Dendritic cell treated with granulocyte-macrophage colony-stimulating factor and Interleukin-4, amounts not matched to agents 40 ng/mL and 50 ng/mL, for 4 days (primary cell): Measurements from ENCODE around the gene IGF2R.
"Not testable (repeated sequence)": the region's sequence is repeated elsewhere in the genome, so short reads cannot be mapped to it uniquely, and the experiment has no call there.

Experiments
- H3K27ac Mint-ChIP-seq: one replicate; pipeline ENCODE4 v1.8.0; 2022; ENCODE audit warnings: mild to moderate bottlenecking, mixed read lengths
- H3K27me3 Mint-ChIP-seq: one replicate; pipeline ENCODE4 v1.8.0; 2022; ENCODE audit warnings: mild to moderate bottlenecking, mixed read lengths
- H3K36me3 Mint-ChIP-seq: one replicate; pipeline ENCODE4 v1.8.0; 2022; ENCODE audit warnings: low read depth, mixed read lengths
- H3K4me1 Mint-ChIP-seq: one replicate; pipeline ENCODE4 v1.8.0; 2022; ENCODE audit warnings: low read depth, mixed read lengths
- H3K4me3 Mint-ChIP-seq: one replicate; pipeline ENCODE4 v1.8.0; 2022; ENCODE audit warnings: mild to moderate bottlenecking, moderate library complexity, mixed read lengths
- H3K9me3 Mint-ChIP-seq: one replicate; pipeline ENCODE4 v1.8.0; 2022; ENCODE audit warnings: mixed read lengths
- intact Hi-C: fragments of 100-400 bp; cut with micrococcal nuclease; formaldehyde crosslinking; loops from one replicate; pipeline ENCODE4 v1.15.0; 2022

The IGF2R gene

DNA sequence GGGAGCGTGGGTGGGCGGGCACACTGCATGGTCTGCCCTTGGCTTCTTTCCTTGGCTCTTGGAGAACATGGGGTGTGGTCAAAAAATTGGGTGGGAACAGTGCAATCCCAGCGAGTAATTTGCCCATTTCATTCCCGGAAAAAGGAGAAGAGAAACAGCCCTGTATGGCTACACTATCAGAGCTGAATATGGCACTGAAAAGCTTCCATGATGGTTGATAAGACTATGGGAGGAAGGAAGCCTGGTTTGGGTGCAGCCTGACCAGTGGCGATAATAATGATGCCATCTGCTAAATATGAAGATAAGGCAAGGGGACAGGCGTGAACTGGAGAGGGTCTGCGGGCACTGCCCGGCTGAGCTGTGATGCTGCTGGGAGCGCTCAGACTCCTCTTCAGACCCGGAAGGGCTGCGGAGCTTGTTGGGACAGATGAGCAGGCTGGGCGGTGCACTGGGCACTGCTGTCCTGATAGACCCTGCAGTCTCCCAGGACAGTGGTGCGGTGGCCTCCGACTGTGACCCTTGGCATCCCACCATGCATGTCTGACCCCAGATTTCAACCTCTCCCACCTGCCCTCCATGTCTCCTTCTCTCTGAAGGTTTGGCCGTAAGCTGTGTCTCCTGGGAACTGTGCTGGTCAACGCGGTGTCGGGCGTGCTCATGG lies 162.9 kb downstream of the IGF2R start:
- no peaks in the 10 kb centered on the region for H3K4me1 Mint-ChIP-seq
- intact Hi-C loops = no loop called here
- no peak overlapping the region for H3K4me3 Mint-ChIP-seq
- H3K9me3 Mint-ChIP-seq = no peaks in the 10 kb centered on the region
- H3K27me3 Mint-ChIP-seq = peaks cover 17% of the 10 kb centered on the region
- no peak overlapping the region for H3K27ac Mint-ChIP-seq
- H3K36me3 Mint-ChIP-seq = no peaks in the 10 kb centered on the region

DNA sequence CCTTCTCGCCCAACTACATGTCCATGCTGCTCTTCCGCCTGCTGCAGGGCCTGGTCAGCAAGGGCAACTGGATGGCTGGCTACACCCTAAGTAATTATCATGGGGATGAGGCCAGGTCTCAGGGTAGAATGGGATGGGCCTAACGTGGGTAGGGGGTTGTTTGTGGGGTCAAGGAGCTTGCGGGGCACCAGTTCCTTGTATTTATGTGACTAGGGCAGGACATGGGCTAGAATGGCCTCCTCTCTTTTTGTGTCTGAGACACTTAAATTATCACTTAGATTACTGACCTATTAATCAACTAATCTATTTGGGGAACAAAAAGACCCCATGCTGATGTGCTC lies 163.4 kb downstream of the IGF2R start:
- H3K27me3 Mint-ChIP-seq = peaks cover 18% of the 10 kb centered on the region
- no peaks in the 10 kb centered on the region for H3K4me1 Mint-ChIP-seq
- H3K9me3 Mint-ChIP-seq = no peaks in the 10 kb centered on the region
- no peak overlapping the region for H3K27ac Mint-ChIP-seq
- intact Hi-C loops = no loop called here
- H3K36me3 Mint-ChIP-seq = no peaks in the 10 kb centered on the region
- H3K4me3 Mint-ChIP-seq = no peak overlapping the region

DNA sequence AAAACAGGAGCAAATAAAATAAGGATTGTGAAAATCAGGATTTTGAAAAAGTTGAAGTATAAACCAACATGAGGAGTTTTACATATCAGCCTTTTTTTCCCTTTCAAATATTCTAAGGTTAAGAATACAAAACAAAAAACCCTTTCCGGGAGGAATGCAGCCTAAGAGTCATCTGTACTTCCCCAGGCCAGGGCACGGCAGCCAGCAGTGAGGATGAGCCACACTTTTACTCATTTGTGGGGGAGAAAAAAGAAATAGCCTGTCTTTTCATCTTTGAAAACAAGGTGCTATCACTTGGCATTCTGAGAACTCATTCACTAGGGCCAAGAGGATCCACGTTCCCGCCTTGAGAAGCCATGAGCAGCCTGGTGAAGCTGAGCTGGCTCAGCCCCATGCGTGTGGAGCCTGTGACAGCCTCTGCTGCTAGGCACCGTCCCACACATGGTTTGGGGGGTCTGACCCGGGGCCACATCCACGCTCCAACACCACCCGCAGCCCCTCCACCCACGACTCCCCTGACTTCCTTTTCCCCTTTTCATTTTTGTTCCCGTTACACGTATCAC lies 164.0 kb downstream of the IGF2R start:
- Mint-ChIP-seq H3K36me3 (no peaks in the 10 kb centered on the region), H3K27ac (no peak overlapping the region), H3K4me1 (no peaks in the 10 kb centered on the region), H3K9me3 (no peaks in the 10 kb centered on the region), H3K4me3 (no peak overlapping the region), H3K27me3 (peaks cover 19% of the 10 kb centered on the region)
- intact Hi-C loops = no loop called here

DNA sequence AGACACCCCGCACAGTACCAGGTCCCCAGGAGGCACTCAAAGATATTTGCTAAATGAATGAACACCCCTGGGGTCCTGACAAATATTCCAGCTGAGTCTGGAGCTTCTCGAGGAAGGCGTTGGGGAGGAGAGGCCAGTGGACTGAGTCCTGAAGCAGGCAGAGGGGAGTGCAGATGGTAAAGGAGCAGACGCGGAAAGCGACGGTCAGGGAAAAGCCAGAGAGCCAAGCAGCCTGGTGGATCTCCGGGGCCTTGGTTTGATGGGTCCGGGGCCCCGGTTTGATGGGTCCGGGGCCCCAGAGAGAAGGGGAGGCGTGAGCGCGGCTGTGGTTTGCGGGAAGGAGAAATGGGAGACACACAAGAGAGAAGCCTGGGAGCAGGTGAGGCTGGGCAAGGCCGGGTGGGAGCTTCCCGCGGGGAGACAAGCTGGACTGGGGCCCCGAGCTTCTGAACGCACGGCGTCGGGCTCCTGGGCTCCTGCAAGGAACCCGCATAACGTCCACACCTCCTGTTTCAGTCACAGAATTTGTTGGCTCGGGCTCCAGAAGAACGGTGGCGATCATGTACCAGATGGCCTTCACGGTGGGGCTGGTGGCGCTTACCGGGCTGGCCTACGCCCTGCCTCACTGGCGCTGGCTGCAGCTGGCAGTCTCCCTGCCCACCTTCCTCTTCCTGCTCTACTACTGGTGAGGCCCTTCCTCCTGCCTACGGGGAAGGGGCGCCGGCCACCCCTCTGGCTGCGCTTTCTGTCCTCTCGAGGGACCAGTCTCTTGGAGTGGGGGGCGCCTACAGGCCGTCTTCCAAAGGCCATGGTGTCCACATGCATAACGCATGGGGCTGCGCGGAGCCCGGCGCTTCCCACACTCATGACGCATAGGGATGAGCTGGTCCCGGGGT lies 164.8 kb downstream of the IGF2R start:
- Mint-ChIP-seq H3K36me3 (no peaks in the 10 kb centered on the region), H3K27ac (no peak overlapping the region), H3K9me3 (no peaks in the 10 kb centered on the region), H3K27me3 (peaks cover 19% of the 10 kb centered on the region), H3K4me3 (no peak overlapping the region), H3K4me1 (no peaks in the 10 kb centered on the region)
- intact Hi-C loops = no loop called here

DNA sequence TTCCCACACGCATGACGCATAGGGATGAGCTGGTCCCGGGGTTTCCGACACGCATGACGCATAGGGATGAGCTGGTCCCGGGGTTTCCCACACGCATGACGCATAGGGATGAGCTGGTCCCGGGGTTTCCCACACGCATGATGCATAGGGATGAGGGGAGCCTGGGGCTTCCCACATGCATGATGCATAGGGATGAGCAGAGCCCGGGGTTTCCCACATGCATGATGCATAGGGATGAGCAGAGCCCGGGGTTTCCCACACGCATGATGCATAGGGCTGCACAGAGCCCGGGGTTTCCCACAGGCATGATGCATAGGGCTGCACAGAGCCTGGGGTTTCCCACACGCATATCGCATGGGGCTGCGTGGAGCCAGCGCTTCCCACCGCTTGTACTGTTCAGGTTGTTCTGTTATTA lies 165.5 kb downstream of the IGF2R start:
- H3K36me3 Mint-ChIP-seq, H3K4me3 Mint-ChIP-seq, H3K9me3 Mint-ChIP-seq, H3K27ac Mint-ChIP-seq, H3K4me1 Mint-ChIP-seq, intact Hi-C loops: not testable (repeated sequence)
- peaks cover 19% of the 10 kb centered on the region for H3K27me3 Mint-ChIP-seq

DNA sequence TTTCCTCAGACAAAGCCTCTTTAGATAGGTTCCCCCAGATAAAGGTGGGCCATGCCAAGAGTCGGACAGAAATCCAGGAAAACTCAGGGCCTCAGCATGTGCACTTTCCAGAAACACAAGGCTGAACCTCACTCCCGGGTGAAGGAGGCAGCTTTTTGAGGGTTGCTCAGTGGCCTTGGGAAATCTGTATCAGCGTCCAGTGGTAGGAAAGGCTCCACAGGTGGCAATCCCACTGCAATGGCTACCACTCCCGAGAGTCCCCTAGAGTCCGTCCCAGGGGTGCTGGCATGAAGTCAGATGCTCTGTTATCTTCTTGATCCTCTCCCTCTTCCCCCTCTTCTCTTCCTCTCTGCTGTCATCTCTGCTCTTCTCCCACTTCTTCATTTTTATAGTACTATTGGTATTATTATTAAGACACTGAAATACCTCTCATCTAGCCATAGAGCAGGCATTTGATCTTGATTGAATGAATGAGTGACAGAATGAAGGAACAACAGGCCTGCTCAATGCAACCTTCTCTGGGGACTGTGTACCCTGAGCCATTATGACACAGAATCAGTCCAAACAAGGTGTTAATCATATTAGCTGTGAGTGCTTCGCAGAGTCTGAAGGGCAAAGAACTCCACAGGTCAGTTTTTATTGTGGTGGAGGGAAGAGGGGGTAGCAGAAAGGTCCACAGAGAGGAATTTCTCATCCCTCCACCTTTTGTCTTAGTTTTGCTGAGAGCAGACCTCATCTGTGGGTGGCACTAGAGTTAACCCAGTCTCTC lies 166.1 kb downstream of the IGF2R start:
- H3K4me1 Mint-ChIP-seq = no peaks in the 10 kb centered on the region
- peaks cover 21% of the 10 kb centered on the region for H3K27me3 Mint-ChIP-seq
- no peak overlapping the region for H3K4me3 Mint-ChIP-seq
- H3K27ac Mint-ChIP-seq = no peak overlapping the region
- intact Hi-C loops = loop anchor here (5.0 kb wide), 1 partner anchor 397 kb away; no protein-coding TSS in a partner anchor
- H3K36me3 Mint-ChIP-seq = no peaks in the 10 kb centered on the region
- H3K9me3 Mint-ChIP-seq = no peaks in the 10 kb centered on the region

DNA sequence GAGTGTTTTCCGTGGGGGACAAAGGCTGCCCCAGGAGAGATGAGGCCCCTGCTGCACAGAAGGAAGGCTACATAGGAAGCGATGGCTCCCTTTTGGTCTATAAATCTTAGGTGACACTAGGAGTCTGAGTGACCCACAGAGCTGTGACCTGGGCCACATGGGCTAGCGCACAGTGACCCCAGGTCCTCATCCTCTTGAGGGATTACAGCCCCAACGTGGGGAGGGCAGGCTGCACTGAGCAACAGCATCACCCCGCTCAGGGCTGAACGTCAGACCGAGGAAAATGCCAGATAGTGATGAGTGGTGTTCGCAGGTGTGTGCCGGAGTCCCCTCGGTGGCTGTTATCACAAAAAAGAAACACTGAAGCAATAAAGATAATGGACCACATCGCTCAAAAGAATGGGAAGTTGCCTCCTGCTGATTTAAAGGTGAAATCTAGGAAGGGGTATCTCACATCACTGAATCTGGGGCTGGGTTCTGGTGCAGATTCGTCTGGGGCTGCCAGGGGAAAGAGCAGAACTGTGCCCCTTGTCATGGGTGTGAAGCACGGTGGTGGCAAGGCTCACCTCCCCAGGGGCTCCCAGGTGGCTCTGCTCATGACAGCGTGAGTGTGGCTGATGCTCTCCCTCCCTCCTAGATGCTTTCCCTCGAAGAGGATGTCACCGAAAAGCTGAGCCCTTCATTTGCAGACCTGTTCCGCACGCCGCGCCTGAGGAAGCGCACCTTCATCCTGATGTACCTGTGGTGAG lies 167.2 kb downstream of the IGF2R start:
- no peaks in the 10 kb centered on the region for H3K4me1 Mint-ChIP-seq
- H3K27ac Mint-ChIP-seq = no peak overlapping the region
- H3K36me3 Mint-ChIP-seq = no peaks in the 10 kb centered on the region
- H3K4me3 Mint-ChIP-seq = no peak overlapping the region
- peaks cover 17% of the 10 kb centered on the region for H3K27me3 Mint-ChIP-seq
- no peaks in the 10 kb centered on the region for H3K9me3 Mint-ChIP-seq
- intact Hi-C loops = loop anchor here (5.0 kb wide), 1 partner anchor 396 kb away; no protein-coding TSS in a partner anchor

DNA sequence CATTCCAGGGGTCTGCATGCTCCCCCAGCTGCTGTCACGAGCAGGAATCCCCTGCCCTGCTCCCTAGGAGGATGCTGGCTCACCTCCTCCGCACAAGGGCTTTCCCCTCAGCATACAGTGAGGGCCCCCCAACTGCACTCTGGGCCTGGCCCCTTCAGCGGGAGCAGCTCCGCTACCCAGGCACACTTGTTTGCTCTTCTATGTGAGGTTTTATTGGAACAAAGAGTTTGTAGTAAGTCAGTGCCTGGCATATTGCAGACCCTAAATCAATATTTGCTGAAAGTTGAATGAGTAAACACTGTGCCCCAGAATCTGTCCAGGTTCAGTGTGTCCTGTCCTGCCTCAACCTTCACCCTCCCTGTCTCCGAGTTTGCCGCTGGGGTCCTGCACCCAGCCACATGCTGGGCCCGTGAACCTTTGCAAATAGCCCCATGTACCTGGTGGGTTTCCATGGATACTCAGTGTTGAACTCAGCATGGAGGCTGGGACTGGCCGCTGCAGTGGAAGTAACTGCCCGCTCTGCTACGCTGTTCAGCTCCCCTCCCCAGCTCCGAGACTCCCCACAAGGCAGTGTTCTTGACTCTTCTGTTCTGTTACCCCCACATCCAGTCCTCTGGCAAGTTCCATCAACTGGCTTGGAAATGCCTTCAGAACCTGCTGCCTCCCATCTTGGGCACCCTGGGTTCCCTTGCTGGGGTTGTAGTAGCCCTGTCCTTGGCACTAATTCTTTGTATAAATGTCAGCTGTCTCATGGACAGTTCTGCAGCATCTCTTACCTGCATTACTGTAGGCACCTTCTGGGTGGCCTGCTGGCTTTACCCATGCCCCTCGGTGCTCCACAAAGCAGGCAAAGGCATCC lies 168.5 kb downstream of the IGF2R start:
- peaks cover 17% of the 10 kb centered on the region for H3K27me3 Mint-ChIP-seq
- intact Hi-C loops = loop anchor here (5.0 kb wide), 1 partner anchor 395 kb away; no protein-coding TSS in a partner anchor
- no peaks in the 10 kb centered on the region for H3K4me1 Mint-ChIP-seq
- no peaks in the 10 kb centered on the region for H3K36me3 Mint-ChIP-seq
- H3K9me3 Mint-ChIP-seq = no peaks in the 10 kb centered on the region
- no peak overlapping the region for H3K4me3 Mint-ChIP-seq
- no peak overlapping the region for H3K27ac Mint-ChIP-seq

DNA sequence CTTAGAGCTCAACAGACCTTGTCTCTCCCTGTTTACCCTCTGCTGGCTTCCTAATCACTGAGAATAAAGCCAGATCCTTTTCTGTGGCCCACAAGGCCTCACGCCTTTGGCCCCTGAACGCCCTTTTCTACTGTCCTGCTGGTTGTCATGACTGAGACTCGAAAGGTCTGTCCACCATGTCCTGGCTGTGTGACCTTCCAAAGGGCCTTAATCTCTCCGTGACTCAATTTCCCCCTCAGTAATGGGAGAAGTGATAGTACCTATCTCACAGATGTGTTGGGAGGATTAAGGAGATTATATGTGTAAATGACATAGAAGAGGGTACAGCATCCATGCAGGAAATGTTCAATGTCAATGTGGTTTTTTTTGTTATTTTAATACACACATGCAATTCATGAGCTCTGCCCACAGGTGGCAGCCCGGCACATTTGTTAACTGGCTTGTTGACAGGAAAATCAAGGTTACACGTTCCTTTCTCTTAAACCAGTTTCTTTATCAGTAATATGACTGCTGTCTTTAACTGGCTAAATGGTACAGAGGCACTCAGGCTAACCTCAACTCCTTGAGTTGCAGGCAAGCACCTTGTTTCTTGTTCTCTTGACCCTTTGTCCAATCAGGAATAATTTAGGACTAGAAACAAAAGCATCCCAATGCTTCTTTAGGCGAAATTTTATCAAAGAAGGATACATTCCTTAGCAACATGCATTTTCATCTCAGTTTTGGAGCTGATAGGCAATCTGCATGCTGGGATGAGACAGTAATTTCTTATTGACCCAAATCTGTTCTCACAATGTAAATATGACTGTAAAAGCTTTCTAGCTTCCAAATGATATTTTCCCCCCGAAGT lies 169.3 kb downstream of the IGF2R start:
- H3K27ac Mint-ChIP-seq = no peak overlapping the region
- H3K4me3 Mint-ChIP-seq = no peak overlapping the region
- peaks cover 16% of the 10 kb centered on the region for H3K27me3 Mint-ChIP-seq
- H3K4me1 Mint-ChIP-seq = no peaks in the 10 kb centered on the region
- no peaks in the 10 kb centered on the region for H3K9me3 Mint-ChIP-seq
- intact Hi-C loops = loop anchor here (5.0 kb wide), 1 partner anchor 394 kb away; no protein-coding TSS in a partner anchor
- H3K36me3 Mint-ChIP-seq = no peaks in the 10 kb centered on the region

DNA sequence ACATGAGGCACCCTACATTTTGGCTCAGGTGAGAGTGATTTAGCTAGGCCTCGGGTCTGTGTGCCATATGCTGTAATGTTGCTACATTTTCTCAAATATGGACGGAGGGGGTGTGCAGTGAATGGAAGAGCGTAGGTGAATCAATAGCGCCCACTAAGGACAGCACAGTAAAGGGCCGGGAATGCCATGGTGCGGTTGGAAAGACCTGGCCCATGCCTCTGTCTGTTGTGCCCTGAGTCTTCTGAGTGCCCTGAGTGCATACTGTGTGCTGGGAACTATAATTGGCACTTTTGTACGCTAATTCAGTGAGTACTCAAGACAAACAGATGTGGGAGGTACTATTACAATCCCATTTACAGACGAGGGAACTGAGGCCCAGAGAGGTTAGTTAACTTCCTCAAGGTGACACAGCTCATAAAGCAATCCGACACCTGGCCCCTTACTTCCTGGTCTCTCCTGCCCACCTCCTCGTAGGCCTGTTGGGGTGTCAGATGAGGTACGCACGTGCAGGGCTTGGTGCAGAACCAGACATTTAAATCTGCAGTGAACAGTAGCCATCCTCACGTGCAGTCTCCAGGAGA lies 170.0 kb downstream of the IGF2R start:
- peaks cover 16% of the 10 kb centered on the region for H3K27me3 Mint-ChIP-seq
- H3K36me3 Mint-ChIP-seq = no peaks in the 10 kb centered on the region
- H3K27ac Mint-ChIP-seq = no peak overlapping the region
- intact Hi-C loops = loop anchor here (5.0 kb wide), 1 partner anchor 393 kb away; no protein-coding TSS in a partner anchor
- H3K4me3 Mint-ChIP-seq = no peak overlapping the region
- no peaks in the 10 kb centered on the region for H3K9me3 Mint-ChIP-seq
- H3K4me1 Mint-ChIP-seq = no peaks in the 10 kb centered on the region

DNA sequence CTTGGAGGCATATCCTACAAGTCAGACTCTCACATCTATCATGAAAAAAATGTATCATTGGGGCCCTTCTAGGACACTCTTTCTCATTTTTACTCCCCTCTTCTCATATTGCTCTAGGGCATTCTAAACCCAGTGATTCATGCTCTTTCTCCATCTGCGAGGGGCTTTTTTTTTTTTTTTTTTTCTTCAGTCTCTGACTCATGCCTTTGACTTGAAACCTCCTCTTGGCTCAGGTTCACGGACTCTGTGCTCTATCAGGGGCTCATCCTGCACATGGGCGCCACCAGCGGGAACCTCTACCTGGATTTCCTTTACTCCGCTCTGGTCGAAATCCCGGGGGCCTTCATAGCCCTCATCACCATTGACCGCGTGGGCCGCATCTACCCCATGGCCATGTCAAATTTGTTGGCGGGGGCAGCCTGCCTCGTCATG lies 170.6 kb downstream of the IGF2R start:
- intact Hi-C loops = loop anchor here (5.0 kb wide), 1 partner anchor 393 kb away; no protein-coding TSS in a partner anchor
- Mint-ChIP-seq H3K27ac (no peak overlapping the region), H3K27me3 (peaks cover 16% of the 10 kb centered on the region), H3K4me1 (no peaks in the 10 kb centered on the region), H3K4me3 (no peak overlapping the region), H3K9me3 (no peaks in the 10 kb centered on the region), H3K36me3 (no peaks in the 10 kb centered on the region)
